Activated CD8-positive, alpha-beta memory T cell treated with anti-CD3 and anti-CD28 coated beads for 36 hours (primary cell): ENCODE data around the gene CCND3. TPM values are rescaled to one million over a fixed set of nuclear protein-coding genes. Genes with fewer than 3 reads are reported as not detected.

ENCODE experiments used
- CTCF ChIA-PET: fragments of 350-600 bp; sonication (Branson Sonifier 250); formaldehyde crosslinking; loops from one replicate; lab custom pipeline; 2021; ENCODE audit warnings: antibody characterized with exemption; lab: Charles Lee
- POLR2A ChIA-PET: fragments of 350-600 bp; sonication (Branson Sonifier 250); formaldehyde crosslinking; loops from one replicate; lab custom pipeline; 2021; ENCODE audit warnings: antibody characterized with exemption; lab: Charles Lee
- total RNA-seq, 2 experiments: library from RNA; stranded (reverse); gene quantifications; one replicate each; pipeline ENCODE4 v1.2.3, GENCODE V29; 2021

Gene CCND3
- total RNA-seq, 2 experiments from 2014 or later, result 356 to 367 TPM

DNA sequence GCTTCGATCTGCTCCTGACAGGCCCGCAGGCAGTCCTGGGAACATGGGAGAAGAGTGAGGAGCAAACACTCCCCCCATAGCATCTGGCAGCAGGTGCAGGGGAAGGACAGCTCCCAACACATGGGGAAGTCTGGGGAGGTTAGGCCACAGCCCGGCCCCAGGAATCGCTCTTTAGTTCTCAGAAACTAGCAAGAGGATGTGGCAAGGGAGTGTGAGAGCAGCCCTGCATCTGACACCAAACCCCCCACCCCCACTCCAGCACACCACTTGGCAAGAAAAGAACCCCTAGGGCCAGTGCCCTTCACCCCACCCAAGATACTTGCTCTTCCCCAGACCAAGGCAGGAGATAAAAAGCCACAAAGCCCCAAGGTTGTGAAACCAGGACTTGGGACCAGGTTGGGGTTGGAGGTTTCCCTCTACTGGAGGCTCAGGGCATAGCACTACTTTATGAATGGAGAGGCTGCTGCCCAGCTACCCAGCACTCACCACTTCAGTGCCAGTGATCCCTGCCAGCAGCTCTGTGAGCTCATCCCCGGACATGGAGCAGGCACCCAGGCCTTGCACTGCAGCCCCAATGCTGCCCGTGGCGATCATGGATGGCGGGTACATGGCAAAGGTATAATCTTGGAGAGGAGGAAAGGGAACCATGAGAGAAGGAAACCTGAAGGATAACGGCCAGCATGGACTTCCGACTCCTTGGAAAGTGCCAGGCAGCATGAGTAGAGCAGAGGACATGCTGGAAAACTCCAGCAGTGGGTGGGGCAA lies 5.4 kb downstream of the CCND3 start:
- POLR2A ChIA-PET, result interaction anchor here (0.7 to 2.3 kb wide), 4 partner anchors 14 to 108 kb away, joined by 3 to 8 read pairs (median 4); partner anchors contain the start of genes BYSL and MED20

DNA sequence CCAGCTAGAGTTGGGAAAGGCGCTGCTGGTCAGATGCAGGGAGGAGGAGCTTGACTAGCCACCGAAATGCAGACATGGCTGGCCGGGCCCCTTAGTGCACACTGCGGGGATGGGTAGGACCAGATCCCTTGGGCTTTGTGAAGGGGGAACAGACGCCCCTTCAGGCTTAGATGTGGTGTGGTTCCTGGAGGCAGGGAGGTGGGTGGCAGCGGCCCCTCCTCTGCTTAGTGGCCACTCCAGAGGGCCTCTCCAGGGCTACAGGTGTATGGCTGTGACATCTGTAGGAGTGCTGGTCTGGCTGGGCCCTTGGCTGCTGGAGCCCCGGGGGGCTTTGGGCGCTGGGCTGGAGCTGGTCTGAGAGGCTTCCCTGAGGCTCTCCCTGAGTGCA lies 5.9 kb downstream of the CCND3 start:
- ChIA-PET CTCF (interaction anchor here (0.6 to 17.2 kb wide), 10 partner anchors 11 to 160 kb away, joined by 3 to 221 read pairs (median 4); partner anchors contain the start of genes BYSL, MED20, TAF8 and TOMM6), POLR2A (interaction anchor here (0.7 to 2.3 kb wide), 4 partner anchors 13 to 109 kb away, joined by 3 to 8 read pairs (median 4); partner anchors contain the start of genes BYSL and MED20)

More for the DNA sequence above, 5.4 kb downstream of the CCND3 start:
- CTCF ChIA-PET, result interaction anchor here (0.6 to 17.2 kb wide), 9 partner anchors 11 to 160 kb away, joined by 3 to 221 read pairs (median 5); partner anchors contain the start of genes BYSL, MED20 and TAF8

DNA sequence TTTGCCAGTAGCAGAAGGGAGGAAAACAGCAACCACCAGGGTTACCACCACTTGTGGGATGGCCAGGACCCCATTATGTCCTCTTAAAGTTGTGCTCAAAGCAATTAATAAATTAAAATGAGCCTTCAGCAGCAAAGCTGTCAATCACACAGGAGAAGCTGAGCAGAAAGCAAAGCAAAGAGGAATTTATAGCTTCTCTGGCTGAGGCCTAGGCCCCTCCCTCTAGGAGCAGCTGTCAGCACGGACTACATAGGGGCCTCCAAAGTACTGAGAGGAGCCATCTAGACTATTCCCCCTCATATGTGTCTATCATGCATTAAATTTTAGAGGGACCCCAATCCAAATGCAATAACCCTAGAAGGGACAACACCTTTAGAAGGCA lies 6.4 kb downstream of the CCND3 start:
- ChIA-PET CTCF (interaction anchor here (0.6 to 17.2 kb wide), 7 partner anchors 10 to 159 kb away, joined by 3 to 221 read pairs (median 5); partner anchors contain the start of genes BYSL, MED20, TAF8 and TOMM6), POLR2A (interaction anchor here (1.0 to 2.3 kb wide), 4 partner anchors 13 to 109 kb away, joined by 3 to 8 read pairs (median 4); partner anchors contain the start of genes BYSL and MED20)

DNA sequence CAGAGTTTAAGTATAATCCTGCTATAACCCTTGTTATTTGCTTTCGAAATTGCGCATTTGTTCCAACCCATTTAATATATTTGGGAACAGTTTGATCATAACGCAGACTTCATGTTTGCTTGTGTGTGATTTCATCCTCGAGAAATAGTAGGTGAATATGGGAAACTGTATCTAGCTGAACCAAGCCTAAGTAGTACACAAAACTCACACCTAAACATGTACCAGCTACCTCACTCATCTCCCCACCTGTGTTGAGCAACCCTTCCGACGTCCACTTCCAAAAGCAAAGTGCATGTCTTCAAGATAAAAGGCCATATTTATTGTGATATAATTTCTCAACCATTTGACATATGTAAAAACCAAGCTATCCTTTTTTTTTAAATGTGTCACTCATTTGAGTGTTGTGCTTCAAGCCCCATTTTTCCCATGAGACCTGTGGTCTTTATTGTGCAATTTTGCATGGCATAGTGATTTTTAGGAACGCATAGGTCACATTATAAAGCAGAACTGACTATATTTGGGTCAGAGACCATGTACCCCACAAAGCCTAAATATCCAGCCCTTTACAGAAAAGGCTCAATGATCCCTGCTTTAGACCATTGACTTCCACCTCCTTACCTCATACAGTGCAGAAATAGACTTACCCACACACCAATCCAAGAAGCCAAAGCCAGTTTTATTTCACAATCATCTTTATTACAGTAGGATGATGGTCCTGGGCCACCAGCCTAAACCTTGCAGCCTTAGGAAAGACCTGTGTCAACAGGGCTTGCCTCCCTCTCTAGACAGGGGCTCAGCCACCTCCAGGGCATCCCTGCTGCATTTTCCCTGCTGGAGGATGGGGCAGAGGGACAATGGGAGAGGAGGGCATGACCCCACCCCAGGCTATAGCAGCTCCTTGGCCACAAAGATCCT lies 7.1 kb downstream of the CCND3 start:
- POLR2A ChIA-PET, result interaction anchor here (0.7 to 1.5 kb wide), 3 partner anchors 12 to 113 kb away, joined by 3 to 5 read pairs (median 3); no protein-coding TSS in a partner anchor
- CTCF ChIA-PET, result interaction anchor here (0.8 to 17.2 kb wide), 6 partner anchors 10 to 147 kb away, joined by 3 to 221 read pairs (median 6); partner anchors contain the start of genes BYSL, MED20, TAF8 and TOMM6

DNA sequence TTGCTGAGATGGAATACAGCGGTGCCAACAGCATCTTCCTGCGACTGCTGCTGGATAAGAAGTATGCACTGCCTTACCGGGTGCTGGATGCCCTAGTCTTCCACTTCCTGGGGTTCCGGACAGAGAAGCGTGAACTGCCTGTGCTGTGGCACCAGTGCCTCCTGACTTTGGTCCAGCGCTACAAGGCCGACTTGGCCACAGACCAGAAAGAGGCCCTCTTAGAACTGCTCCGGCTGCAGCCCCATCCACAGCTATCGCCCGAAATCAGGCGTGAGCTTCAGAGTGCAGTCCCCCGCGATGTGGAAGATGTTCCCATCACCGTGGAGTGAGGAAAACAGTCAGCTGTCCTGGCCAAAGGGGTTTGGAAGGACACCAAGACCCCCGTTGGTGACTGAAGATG lies 9.2 kb downstream of the CCND3 start:
- ChIA-PET POLR2A (interaction anchor here (1.6 kb wide), 1 partner anchor 8 kb away, joined by 5 read pairs; no protein-coding TSS in a partner anchor), CTCF (interaction anchor here (1.5 to 17.2 kb wide), 3 partner anchors 10 to 113 kb away, joined by 3 to 221 read pairs (median 46); partner anchors contain the start of genes BYSL, MED20 and TAF8)

DNA sequence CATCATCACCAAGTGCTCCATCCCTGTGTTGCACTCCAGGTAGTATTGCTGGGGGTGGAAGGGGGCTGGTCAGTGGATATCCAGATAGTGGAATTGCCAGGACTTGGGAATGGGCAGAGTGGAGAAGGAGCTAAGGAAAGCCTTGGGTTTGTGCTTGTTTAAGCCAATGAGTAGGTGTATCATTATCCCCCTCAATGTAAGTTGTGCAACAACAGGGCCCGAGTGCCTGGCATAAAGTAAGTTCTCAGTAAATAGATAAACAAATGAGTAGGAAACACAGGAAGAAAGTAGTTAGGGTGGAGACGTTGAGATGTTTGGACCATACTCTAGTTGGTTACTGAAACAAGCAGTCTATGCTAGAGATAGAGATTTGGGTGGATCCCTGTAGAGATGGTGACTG lies 9.8 kb downstream of the CCND3 start:
- ChIA-PET CTCF (interaction anchor here (1.5 to 17.2 kb wide), 2 partner anchors 101 to 113 kb away, joined by 3 to 221 read pairs; partner anchors contain the start of gene TAF8), POLR2A (no interaction called here)

DNA sequence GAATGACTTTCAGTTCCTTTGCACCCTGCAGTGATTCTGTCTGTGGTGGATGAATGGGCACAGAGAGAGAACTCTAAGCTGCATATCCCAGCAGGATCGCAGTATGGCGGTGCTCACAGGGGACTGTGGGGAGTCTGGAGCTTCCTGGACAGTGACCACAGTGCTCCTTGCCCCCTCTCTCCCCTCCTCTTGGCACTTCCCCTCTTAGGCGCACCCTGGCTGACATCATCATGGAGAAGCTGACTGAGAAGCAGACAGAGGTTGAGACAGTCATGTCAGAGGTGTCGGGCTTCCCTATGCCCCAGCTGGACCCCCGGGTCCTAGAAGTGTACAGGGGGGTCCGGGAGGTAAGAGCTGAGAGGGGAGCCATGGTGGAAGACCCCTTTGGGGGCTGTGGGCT lies 11.7 kb downstream of the CCND3 start:
- ChIA-PET CTCF (interaction anchor here (1.1 to 17.2 kb wide), 2 partner anchors 9 to 115 kb away, joined by 4 to 221 read pairs; partner anchors contain the start of gene TAF8), POLR2A (interaction anchor here (1.0 to 1.5 kb wide), 2 partner anchors 9 kb away, joined by 3 to 6 read pairs; partner anchors contain the start of genes BYSL and MED20)

DNA sequence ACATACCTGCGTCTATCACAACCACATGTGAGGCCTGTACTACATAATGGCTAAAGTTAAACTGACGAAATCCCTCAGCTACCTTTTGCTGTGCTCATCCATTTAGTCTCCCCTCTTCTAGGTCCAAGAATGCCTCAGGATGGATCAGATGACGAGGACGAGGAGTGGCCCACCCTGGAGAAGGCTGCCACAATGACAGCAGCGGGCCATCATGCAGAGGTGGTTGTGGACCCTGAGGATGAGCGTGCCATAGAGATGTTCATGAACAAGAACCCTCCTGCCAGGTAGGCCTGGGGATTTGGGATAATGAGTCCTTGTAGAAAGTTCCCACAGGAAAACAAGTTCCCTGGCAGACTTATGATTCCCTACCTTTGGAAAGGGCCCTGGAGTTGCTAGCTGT lies 14.4 kb downstream of the CCND3 start:
- POLR2A ChIA-PET, result interaction anchor here (0.6 kb wide), 1 partner anchor 102 kb away, joined by 3 read pairs; no protein-coding TSS in a partner anchor
- CTCF ChIA-PET, result interaction anchor here (0.9 to 17.2 kb wide), 3 partner anchors 11 to 140 kb away, joined by 3 to 221 read pairs (median 3); partner anchors contain the start of genes TAF8 and TOMM6

DNA sequence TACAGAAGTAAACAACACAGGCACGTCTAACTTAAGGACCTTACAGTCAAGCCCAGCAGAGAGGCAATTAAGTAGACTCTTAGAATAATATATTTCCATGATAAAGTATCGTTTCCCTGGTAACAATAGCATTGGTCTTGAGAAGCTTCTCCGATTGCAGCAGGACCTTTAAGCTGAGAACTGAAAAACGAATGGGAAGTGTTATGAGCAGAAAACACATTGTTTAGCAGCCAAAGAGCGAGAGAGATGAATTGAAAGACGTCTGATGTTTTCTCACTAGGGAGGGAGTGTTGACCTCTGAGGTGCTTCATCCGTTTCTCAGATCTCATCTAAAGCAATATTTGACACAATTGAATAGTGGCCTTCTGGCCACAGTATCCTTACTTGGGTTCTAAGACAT lies 19.5 kb downstream of the CCND3 start:
- POLR2A ChIA-PET, result interaction anchor here (1.3 to 2.0 kb wide), 2 partner anchors 13 to 122 kb away, joined by 5 to 13 read pairs; no protein-coding TSS in a partner anchor
- CTCF ChIA-PET, result interaction anchor here (0.6 to 3.9 kb wide), 10 partner anchors 13 to 243 kb away, joined by 3 to 46 read pairs (median 5); partner anchors contain the start of genes TAF8 and USP49

DNA sequence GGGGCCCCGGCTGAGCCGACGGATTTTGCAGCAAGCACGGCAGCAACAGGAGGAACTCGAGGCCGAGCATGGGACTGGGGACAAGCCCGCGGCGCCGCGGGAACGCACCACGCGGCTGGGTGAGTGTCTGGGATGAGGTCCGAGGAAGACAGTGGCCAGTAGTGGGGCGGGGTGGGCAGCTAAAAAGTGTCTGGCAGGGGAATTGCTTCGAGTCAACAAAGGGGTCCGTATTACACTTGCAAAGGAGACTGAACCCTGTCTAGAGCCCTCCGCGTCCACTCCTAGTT lies 20.0 kb downstream of the CCND3 start:
- POLR2A ChIA-PET, result interaction anchor here (0.9 to 2.0 kb wide), 9 partner anchors 14 to 825 kb away, joined by 3 to 14 read pairs (median 5); partner anchors contain the start of genes CCND3 and TOMM6
- CTCF ChIA-PET, result interaction anchor here (0.6 to 3.9 kb wide), 16 partner anchors 14 to 243 kb away, joined by 3 to 46 read pairs (median 6); partner anchors contain the start of genes CCND3, TAF8, TOMM6 and USP49

DNA sequence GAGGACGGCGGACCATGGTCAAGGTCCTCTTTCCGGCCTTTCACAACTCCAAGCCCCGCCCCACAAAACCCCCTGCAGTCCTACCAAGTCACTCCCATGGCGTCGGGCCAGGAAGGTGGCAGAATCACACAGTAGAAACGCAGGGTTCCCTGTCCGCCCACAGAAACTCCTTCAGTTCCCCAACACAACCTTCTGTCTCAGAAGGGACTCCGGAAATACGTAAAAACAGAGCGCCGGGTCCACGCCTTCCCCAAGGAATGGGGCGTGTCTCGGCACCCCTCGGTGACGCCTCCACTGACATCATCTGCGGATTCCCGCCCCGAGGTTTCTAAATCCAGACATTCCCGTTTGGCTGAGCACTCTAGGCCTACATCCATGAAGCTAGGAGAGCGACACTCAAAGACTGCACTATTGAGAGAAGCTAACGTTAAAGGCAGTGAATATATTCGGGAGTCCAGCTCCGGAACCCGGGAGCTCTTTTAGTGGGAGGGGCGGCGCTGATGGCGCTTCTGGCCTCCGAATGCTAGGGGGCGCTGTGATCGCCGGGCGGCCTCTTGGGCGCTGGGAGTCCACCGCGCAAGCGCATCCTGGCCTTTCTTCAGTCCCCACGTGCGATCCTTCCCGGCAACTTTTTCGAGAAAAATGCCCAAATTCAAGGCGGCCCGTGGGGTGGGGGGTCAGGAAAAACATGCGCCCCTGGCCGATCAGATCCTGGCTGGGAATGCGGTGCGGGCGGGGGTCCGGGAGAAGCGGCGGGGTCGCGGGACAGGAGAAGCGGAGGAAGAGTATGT lies 20.5 kb downstream of the CCND3 start, which contains the start of the genes BYSL and MED20:
Gene BYSL (plus strand): TSS at position 579 of the 791 bp plus-strand sequence. CDS start 64 bp downstream, at position 643.
Gene MED20 (minus strand): TSS at position 219 of the 791 bp plus-strand sequence. CDS start 121 bp downstream, at position 98.
- POLR2A ChIA-PET, result interaction anchor here (0.6 to 1.6 kb wide), 13 partner anchors 9 to 826 kb away, joined by 3 to 14 read pairs (median 4); partner anchors contain the start of genes CCND3, TAF8 and TOMM6
- CTCF ChIA-PET, result interaction anchor here (0.5 to 3.9 kb wide), 27 partner anchors 11 to 244 kb away, joined by 3 to 46 read pairs (median 4); partner anchors contain the start of genes CCND3, TAF8, TOMM6 and USP49

DNA sequence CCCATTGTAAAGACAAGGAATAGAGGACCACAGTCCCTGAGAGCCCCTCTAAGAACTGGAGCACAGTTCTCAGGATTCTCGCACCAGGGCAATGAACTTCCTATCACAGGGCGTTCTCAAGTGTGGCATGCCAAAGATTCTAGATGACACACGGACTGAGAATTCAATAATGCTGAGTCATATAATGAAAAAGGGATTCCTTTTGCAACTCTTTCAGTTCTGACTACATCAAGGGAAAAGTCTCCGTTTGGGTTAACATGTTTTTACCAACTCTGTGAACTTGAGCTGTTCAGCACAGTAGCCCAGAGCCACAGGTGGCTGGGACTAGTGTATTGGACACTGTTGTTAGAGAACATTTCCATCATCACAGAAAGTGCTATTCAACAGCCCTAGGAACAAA lies 24.1 kb downstream of the CCND3 start:
- POLR2A ChIA-PET, result no interaction called here

DNA sequence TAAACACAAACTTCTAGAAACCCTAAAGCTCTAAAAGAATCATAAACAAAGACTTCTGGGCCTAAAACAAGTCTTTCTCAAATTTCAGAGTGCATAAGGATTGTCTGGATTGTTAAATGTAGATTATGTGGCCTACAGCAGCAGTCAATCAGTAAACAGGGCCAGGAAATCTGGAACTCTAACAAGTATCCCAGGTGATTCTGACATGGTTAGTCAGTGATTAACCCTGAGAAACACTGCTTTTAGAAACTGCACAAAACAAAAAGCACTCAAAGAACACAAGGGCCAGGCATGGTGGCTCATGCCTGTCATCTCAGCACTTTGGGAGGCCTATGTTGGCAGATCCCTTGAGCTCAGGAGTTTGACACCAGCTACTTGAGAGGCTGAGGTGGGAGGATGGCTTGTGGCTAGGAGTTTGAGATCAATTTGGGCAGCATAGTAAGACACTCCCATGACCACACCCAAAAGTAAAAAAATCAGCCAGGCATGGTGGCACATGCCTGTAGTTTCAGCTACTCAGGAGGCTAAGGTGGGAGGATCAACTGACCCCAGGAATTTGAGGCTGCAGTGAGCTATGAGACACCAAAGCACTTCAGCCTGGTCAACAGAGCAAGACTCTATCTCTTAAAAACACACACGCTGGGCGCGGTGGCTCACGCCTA lies 26.6 kb downstream of the CCND3 start:
- CTCF ChIA-PET, result interaction anchor here (0.6 to 0.8 kb wide), 2 partner anchors 8 to 129 kb away, joined by 3 read pairs; no protein-coding TSS in a partner anchor
- POLR2A ChIA-PET, result no interaction called here

More for the DNA sequence above, 24.1 kb downstream of the CCND3 start:
- CTCF ChIA-PET, result no interaction called here

DNA sequence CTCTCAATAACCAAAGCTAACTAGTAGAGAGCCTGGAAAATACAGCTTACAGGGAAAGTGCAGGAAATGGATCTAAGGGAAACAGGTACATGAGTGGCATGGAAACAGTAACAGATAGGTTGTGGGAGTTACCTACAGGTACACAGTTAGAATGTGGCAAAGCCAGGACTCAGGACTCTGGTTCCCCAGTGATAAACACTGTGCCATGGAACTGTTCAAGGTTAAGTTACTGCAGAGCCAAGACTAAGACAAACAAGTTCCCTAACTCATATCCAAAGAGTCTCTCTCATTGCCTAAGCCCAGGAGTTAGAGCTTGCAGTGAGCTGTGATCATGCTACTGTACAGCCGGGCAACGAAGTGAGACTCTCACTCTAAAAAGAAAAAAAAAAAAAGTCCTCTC lies 27.3 kb downstream of the CCND3 start:
- POLR2A ChIA-PET, result no interaction called here
- CTCF ChIA-PET, result interaction anchor here (0.6 to 1.0 kb wide), 4 partner anchors 9 to 136 kb away, joined by 3 to 4 read pairs (median 3); no protein-coding TSS in a partner anchor

DNA sequence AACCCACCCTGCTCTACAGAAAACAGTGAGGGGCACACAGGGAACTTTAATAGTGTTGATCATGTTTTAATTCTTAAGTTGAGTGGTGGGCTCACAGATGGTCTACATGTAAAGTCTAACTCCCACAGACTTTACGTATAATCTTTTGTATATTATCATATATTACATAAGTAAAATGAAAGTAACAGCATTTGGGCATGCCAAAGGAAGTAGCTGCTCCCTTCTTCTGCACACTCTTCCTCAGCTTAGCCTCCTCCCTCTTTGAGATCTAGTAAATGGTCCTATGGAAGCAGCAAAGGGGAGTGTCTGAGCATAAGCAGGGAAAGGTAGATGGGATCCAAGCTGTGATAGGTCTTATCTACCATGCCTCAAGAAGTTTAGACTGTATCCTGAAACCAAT lies 31.9 kb downstream of the CCND3 start:
- CTCF ChIA-PET, result interaction anchor here (0.9 kb wide), 2 partner anchors 11 to 175 kb away, joined by 3 read pairs; partner anchors contain the start of genes BYSL and MED20

More for the DNA sequence above, 31.9 kb downstream of the CCND3 start:
- POLR2A ChIA-PET, result no interaction called here
